ENCODE data around the gene NCAM1. TPM values are rescaled to one million over a fixed set of nuclear protein-coding genes. Genes with fewer than 3 reads are reported as not detected.

The NCAM1 gene
- total and polyA plus RNA-seq, 9 donors = 87.0 to 220 (median 114) TPM

DNA sequence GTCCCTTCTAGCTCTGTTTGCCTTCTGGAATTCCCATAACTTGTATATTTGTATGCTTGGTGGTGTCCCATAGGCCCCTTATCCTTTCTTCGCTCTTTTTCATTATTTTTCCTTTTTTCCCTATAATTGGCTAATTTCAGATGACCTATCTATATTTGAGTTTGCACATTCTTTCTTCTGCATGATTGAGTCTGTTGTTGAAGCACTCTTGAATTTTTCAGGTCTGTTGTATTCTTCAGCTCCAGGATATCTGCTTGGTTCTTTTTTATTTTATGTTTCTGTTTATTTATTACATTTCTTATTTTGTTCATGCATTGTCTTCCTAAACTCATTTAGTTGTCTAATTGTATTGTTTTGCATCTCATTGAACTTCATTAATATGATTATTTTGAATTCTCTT, 28.0 kb downstream of the NCAM1 start:
- Histone ChIP-seq H3K9me3 (replicated peaks; ENCODE audit: control insufficient read depth, low read depth, low read length) (peaks cover 30% of the 10 kb centered on the region), H3K36me3 (ENCODE audit: control insufficient read depth, insufficient read depth, low read length) (no peaks in the 10 kb centered on the region), H3K4me1 (ENCODE audit: control insufficient read depth, insufficient read depth, low read length) (no peaks in the 10 kb centered on the region), H3K4me3 (ENCODE audit: low read length) (no peak overlapping the region), H3K27me3 (ENCODE audit: control insufficient read depth, insufficient read depth, low read length) (no peaks in the 10 kb centered on the region), H3K27ac (ENCODE audit: low read length) (no peak overlapping the region)
- no CpG with 5 or more reads among the region's 1 CpG for WGBS (ENCODE audit: insufficient coverage)
- no peak for DNase-seq

DNA sequence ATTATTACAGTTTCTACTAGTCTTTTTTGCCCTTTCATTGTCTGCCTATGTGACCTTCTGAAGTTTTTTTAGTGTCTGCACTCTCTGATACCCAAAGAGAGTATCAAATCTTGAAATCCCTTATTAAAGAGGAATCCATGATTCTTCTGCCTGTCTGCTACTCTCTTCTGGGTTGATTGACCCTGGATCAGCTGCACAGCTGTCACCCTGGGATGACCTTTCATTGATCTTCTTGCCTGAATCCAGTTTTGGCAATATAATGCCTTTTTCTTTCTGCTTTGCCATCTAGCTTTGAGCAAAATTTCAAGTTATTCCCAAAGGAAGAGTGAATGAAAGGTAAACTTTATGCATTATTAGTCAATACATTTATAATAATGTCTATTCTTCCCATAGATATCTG, 32.6 kb downstream of the NCAM1 start:
- H3K9me3 ChIP-seq (replicated peaks; ENCODE audit: control insufficient read depth, low read depth, low read length) = peaks cover 14% of the 10 kb centered on the region
- no peaks in the 10 kb centered on the region for H3K27me3 ChIP-seq (ENCODE audit: control insufficient read depth, insufficient read depth, low read length)
- H3K4me3 ChIP-seq (ENCODE audit: low read length) = no peak overlapping the region
- no peak for DNase-seq
- H3K27ac ChIP-seq (ENCODE audit: low read length) = no peak overlapping the region
- H3K4me1 ChIP-seq (ENCODE audit: control insufficient read depth, insufficient read depth, low read length) = no peaks in the 10 kb centered on the region
- H3K36me3 ChIP-seq (ENCODE audit: control insufficient read depth, insufficient read depth, low read length) = no peaks in the 10 kb centered on the region

DNA sequence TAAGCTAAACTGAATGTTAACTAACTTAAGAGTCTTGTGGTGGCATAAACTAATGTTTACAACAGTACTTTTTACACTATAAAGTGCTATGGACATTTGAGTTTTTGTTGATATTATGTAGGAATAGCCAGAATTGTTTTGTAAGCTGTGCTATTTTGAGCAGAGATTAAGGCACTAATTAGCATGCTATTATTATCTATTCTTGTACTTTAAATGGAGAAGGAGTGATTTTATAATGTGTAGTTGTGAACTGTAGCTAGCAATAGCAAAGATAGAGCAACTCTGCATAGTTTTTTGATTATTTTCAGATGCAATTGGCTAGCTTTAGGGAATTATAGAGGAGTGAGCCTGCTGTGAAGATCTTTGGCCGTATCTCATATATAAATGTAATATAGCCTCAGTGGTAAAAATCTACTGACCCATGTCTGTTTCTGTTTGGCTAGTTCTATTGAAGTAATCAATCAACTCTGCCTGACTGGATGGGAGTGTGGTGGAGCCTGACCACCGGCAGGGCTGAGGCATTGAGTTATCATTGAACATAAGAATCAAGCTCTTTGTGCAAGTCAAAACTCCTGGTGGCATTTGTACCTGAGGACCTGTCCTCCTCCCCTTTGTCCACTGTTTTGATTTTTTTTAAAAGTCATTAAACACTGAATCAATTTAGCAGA, 34.3 kb downstream of the NCAM1 start:
- no peak for DNase-seq

DNA sequence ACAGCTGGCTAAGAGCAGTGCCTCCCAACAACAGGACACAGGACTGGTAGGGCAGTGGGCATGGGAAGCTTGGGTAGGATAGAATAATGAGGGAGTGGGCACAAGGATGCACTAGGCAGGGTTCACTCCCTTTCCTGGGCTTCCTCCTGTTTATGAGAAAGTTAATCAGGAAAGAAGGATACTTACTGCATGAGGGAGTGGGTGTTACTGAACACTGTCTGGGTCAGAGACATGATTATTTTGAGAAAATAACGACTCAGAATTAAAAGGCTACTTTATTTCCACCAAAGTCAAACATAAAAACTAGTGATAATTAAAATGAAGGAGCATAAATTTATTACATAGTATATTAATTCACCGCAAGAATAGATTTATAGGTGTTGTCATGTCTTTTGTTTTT, 35.8 kb downstream of the NCAM1 start:
- Histone ChIP-seq H3K27ac (ENCODE audit: low read length) (no peak overlapping the region), H3K36me3 (ENCODE audit: control insufficient read depth, insufficient read depth, low read length) (no peaks in the 10 kb centered on the region), H3K4me1 (ENCODE audit: control insufficient read depth, insufficient read depth, low read length) (peaks cover 2% of the 10 kb centered on the region), H3K9me3 (replicated peaks; ENCODE audit: control insufficient read depth, low read depth, low read length) (peaks cover 3% of the 10 kb centered on the region), H3K27me3 (ENCODE audit: control insufficient read depth, insufficient read depth, low read length) (no peaks in the 10 kb centered on the region), H3K4me3 (ENCODE audit: low read length) (no peak overlapping the region)
- DNase-seq = no peak
- WGBS (ENCODE audit: insufficient coverage) = no CpG with 5 or more reads among the region's 2 CpGs

More for the DNA sequence above, 34.3 kb downstream of the NCAM1 start:
- no CpG with 5 or more reads among the region's 2 CpGs for WGBS (ENCODE audit: insufficient coverage)
- H3K36me3 ChIP-seq (ENCODE audit: control insufficient read depth, insufficient read depth, low read length) = no peaks in the 10 kb centered on the region
- no peaks in the 10 kb centered on the region for H3K4me1 ChIP-seq (ENCODE audit: control insufficient read depth, insufficient read depth, low read length)
- H3K27me3 ChIP-seq (ENCODE audit: control insufficient read depth, insufficient read depth, low read length) = no peaks in the 10 kb centered on the region
- H3K4me3 ChIP-seq (ENCODE audit: low read length) = no peak overlapping the region
- H3K9me3 ChIP-seq (replicated peaks; ENCODE audit: control insufficient read depth, low read depth, low read length) = peaks cover 3% of the 10 kb centered on the region
- no peak overlapping the region for H3K27ac ChIP-seq (ENCODE audit: low read length)

- Histone ChIP-seq H3K36me3 (ENCODE audit: control insufficient read depth, insufficient read depth, low read length) (no peaks in the 10 kb centered on the region), H3K27ac (ENCODE audit: low read length) (no peak overlapping the region), H3K27me3 (ENCODE audit: control insufficient read depth, insufficient read depth, low read length) (no peaks in the 10 kb centered on the region), H3K4me1 (ENCODE audit: control insufficient read depth, insufficient read depth, low read length) (peaks cover 2% of the 10 kb centered on the region), H3K9me3 (replicated peaks; ENCODE audit: control insufficient read depth, low read depth, low read length) (peaks cover 2% of the 10 kb centered on the region), H3K4me3 (ENCODE audit: low read length) (no peak overlapping the region)
- 86% methylated on average over 2 of the region's 3 CpGs for whole genome bisulfite sequencing (ENCODE audit: insufficient coverage)
- no peak for DNase-seq
Observed at GRCh38 chr11:112997857-112998466, 36.7 kb downstream of the NCAM1 start.

DNA sequence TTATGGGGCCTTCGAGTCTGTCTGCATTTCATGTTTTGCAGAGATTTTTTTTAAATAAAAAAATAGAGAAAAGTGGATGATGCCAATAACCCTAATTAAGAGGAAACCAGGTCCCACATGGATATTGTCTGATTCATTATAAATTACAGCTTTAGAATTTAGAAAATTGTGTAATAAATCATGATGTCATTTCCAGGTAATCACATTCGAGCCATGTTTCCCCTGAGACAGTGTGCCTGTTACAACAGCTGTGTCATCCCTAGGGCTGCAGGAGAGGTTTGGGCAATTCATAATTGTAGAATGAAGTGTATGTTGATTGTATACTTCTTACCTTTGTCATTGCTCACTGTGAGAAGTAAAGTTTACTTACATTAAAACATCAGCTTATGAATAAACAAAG, 38.3 kb downstream of the NCAM1 start:
- Histone ChIP-seq H3K4me1 (ENCODE audit: control insufficient read depth, insufficient read depth, low read length) (peaks cover 2% of the 10 kb centered on the region), H3K9me3 (replicated peaks; ENCODE audit: control insufficient read depth, low read depth, low read length) (no peaks in the 10 kb centered on the region), H3K27me3 (ENCODE audit: control insufficient read depth, insufficient read depth, low read length) (no peaks in the 10 kb centered on the region), H3K36me3 (ENCODE audit: control insufficient read depth, insufficient read depth, low read length) (no peaks in the 10 kb centered on the region), H3K27ac (ENCODE audit: low read length) (no peak overlapping the region), H3K4me3 (ENCODE audit: low read length) (no peak overlapping the region)
- no peak for DNase-seq
- no CpG with 5 or more reads among the region's 2 CpGs for WGBS (ENCODE audit: insufficient coverage)

DNA sequence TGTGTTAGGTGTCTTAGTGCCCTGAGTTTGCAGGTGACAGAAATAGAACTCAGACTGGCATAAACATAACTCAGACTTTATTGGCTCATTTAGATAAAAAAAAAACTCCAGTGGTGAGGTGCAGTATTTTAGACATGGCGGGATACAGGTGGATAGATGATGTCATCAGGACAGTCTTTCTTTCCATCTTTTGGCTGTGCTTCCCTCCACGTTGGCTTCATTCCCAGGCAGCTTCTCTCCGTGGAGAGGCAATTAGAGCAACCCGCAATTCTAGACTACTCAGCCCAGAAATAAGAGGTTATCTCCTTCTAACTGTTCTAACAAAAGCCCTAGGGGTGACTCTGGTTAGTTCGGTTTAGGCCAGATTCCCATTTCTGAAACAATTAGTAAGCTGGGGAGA, 40.5 kb downstream of the NCAM1 start:
- H3K27me3 ChIP-seq (ENCODE audit: control insufficient read depth, insufficient read depth, low read length) = no peaks in the 10 kb centered on the region
- H3K4me1 ChIP-seq (ENCODE audit: control insufficient read depth, insufficient read depth, low read length) = peaks cover 2% of the 10 kb centered on the region
- peak; percentile 32 for DNase-seq

DNA sequence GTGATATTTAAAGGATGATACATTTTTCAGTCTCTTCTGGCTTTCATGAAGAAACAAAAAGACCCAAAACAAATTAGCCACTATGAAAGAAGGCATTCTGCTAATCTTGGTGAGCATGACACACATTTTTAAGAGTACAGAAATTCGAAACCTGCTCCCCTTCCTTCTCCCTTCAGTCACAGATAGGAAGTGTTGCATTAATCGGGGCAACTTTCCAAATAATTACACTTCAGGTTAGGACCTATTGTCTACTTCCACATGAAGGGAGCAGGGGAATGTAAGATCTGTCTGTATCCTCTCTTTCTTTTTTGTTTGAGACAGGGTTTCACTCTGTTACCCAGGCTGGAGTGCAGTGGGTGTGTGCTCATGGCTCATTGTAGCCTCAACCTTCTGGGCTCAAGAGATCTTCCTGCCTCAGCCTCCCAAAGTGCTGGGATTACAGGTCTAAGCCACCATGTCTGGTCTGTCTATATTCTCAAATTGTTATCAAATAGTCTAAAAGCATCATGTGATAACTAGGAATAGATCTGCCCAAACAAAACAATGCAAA, 45.8 kb downstream of the NCAM1 start:
- no peak for DNase-seq
- H3K36me3 ChIP-seq (ENCODE audit: control insufficient read depth, insufficient read depth, low read length) = no peaks in the 10 kb centered on the region
- WGBS (ENCODE audit: insufficient coverage) = no CpG with 5 or more reads among the region's 2 CpGs
- H3K4me3 ChIP-seq (ENCODE audit: low read length) = no peak overlapping the region
- H3K9me3 ChIP-seq (replicated peaks; ENCODE audit: control insufficient read depth, low read depth, low read length) = no peaks in the 10 kb centered on the region
- no peaks in the 10 kb centered on the region for H3K4me1 ChIP-seq (ENCODE audit: control insufficient read depth, insufficient read depth, low read length)
- H3K27ac ChIP-seq (ENCODE audit: low read length) = no peak overlapping the region
- no peaks in the 10 kb centered on the region for H3K27me3 ChIP-seq (ENCODE audit: control insufficient read depth, insufficient read depth, low read length)

More for the DNA sequence above, 40.5 kb downstream of the NCAM1 start:
- no peaks in the 10 kb centered on the region for H3K36me3 ChIP-seq (ENCODE audit: control insufficient read depth, insufficient read depth, low read length)
- H3K9me3 ChIP-seq (replicated peaks; ENCODE audit: control insufficient read depth, low read depth, low read length) = no peaks in the 10 kb centered on the region
- WGBS (ENCODE audit: insufficient coverage) = no CpG with 5 or more reads among the region's 5 CpGs
- H3K4me3 ChIP-seq (ENCODE audit: low read length) = no peak overlapping the region
- no peak overlapping the region for H3K27ac ChIP-seq (ENCODE audit: low read length)

DNA sequence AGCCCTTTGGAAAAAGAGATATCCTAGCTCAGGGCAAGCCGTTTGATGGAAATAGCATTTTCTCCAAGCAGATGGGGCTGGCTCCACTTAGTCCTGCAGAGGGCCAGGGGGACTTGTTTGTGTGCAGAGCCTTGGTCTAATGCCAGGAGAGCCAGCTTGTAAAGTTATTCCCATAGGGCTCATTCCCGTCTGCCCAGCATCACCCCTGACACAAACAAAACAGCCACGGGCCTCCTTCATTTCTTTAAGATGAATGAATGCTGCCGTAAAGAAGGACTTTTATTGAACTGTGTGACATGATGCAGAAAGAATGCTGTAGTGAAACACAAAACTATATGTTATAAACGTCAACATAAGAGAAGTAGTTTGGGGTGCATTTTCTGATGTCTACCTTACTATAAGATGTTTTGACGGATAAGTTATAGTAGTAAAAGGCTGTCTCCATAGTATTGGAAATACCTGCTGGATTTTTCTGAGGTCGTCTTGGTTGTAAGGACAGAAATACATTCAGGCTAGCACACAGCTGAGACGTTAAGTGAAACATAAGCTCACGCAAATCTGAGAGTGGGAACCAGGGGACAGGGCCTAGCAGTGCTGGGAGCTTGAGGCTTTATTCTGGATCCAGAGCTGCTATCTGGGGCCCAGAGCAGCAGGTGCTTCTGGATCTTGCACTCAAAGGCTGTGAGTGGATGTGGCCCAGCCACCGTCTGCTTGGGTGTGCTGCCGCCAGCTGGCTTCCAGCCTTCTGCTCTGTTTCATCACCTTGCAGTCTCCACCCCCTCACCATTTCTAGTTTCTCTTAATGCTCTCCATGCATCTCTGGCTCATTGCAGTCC, 53.3 kb downstream of the NCAM1 start:
- whole genome bisulfite sequencing (ENCODE audit: insufficient coverage) = 21% methylated on average over 6 of the region's 11 CpGs
- peak overlapping the region; percentile 55 for H3K27ac ChIP-seq (ENCODE audit: low read length)
- peaks cover 12% of the 10 kb centered on the region for H3K4me1 ChIP-seq (ENCODE audit: control insufficient read depth, insufficient read depth, low read length)
- H3K27me3 ChIP-seq (ENCODE audit: control insufficient read depth, insufficient read depth, low read length) = no peaks in the 10 kb centered on the region
- H3K4me3 ChIP-seq (ENCODE audit: low read length) = no peak overlapping the region
- H3K9me3 ChIP-seq (replicated peaks; ENCODE audit: control insufficient read depth, low read depth, low read length) = no peaks in the 10 kb centered on the region
- H3K36me3 ChIP-seq (ENCODE audit: control insufficient read depth, insufficient read depth, low read length) = no peaks in the 10 kb centered on the region
- DNase-seq = peak; percentile 75

DNA sequence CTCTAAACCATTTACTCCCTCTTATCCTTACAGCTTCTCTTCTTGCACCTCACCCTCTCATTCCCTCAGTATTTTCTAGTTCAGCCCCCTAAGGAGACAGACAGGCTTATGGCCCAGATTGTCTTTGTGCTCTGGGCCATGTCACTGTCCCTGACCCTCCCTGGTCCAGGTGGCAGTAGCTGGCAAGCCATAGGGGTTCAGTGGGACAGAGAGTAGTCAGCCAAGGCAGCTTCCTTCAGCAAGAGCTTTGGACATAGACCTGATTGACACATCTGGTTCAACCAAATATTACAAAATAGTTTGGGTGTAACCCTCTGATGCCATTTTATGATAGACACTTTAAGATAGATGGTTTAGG, 53.9 kb downstream of the NCAM1 start:
- Histone ChIP-seq H3K27ac (ENCODE audit: low read length) (no peak overlapping the region), H3K9me3 (replicated peaks; ENCODE audit: control insufficient read depth, low read depth, low read length) (no peaks in the 10 kb centered on the region), H3K27me3 (ENCODE audit: control insufficient read depth, insufficient read depth, low read length) (no peaks in the 10 kb centered on the region), H3K36me3 (ENCODE audit: control insufficient read depth, insufficient read depth, low read length) (no peaks in the 10 kb centered on the region), H3K4me3 (ENCODE audit: low read length) (no peak overlapping the region), H3K4me1 (ENCODE audit: control insufficient read depth, insufficient read depth, low read length) (peaks cover 12% of the 10 kb centered on the region)
- no peak for DNase-seq
